Common myeloid progenitor, CD34-positive (primary cell): ENCODE data around the gene SYT8.
"Not testable (repeated sequence)": the region's sequence is repeated elsewhere in the genome, so short reads cannot be mapped to it uniquely, and the experiment has no call there.

Experiments used
- CTCF ChIA-PET: fragments of 350-600 bp; sonication (Branson Sonifier 250); formaldehyde crosslinking; loops from one replicate; lab custom pipeline; 2021; ENCODE audit warnings: antibody characterized with exemption; lab: Charles Lee
- POLR2A ChIA-PET: fragments of 350-600 bp; sonication (Branson Sonifier 250); formaldehyde crosslinking; loops from one replicate; lab custom pipeline; 2021; ENCODE audit warnings: antibody characterized with exemption; lab: Charles Lee
- DNase-seq, 3 donors: peaks; one replicate each; pipeline versions ENCODE4 v3.0.0 to v3.0.0-alpha.2; 2013
- H3K27ac ChIP-seq, 2 experiments: 1 replicate in 1 of 2; 2 replicates in 1 of 2; pipeline ENCODE4 v1.7.0; 2013; ENCODE audit warnings: inconsistent platforms in 2 of 2, low read length in 2 of 2, mild to moderate bottlenecking in 2 of 2, low read depth in 1 of 2, moderate library complexity in 1 of 2; ENCODE audit not compliant: severe bottlenecking in 2 of 2, insufficient read depth in 1 of 2, poor library complexity in 1 of 2
- H3K27me3 ChIP-seq, 5 experiments: replicated peaks in 2 of 5; 1 replicate in 3 of 5; 2 replicates in 2 of 5; pipeline versions ENCODE4 v1.6.1 to v1.7.0; 2013; ENCODE audit warnings: low read length in 4 of 5, mild to moderate bottlenecking in 2 of 5, moderate library complexity in 2 of 5, inconsistent platforms in 1 of 5; ENCODE audit not compliant: insufficient read depth in 5 of 5, control insufficient read depth in 4 of 5
- H3K36me3 ChIP-seq, 4 experiments: 1 replicate in 2 of 4; 2 replicates in 2 of 4; pipeline versions ENCODE4 v1.6.1 to v1.7.0; 2013; ENCODE audit warnings: low read length in 3 of 4, control low read depth in 1 of 4, mild to moderate bottlenecking in 1 of 4; ENCODE audit not compliant: control insufficient read depth in 4 of 4, insufficient read depth in 4 of 4
- H3K4me1 ChIP-seq, 4 experiments: 1 replicate in 3 of 4; 2 replicates in 1 of 4; pipeline versions ENCODE4 v1.6.1 to v1.7.1; 2013; ENCODE audit warnings: low read length in 3 of 4, mild to moderate bottlenecking in 3 of 4, control low read depth in 1 of 4, inconsistent platforms in 1 of 4, moderate library complexity in 1 of 4; ENCODE audit not compliant: control insufficient read depth in 4 of 4, insufficient read depth in 4 of 4; ENCODE audit errors: control extremely low read depth in 1 of 4
- H3K4me3 ChIP-seq, 7 experiments: 1 replicate in 4 of 7; 2 replicates in 3 of 7; pipeline versions ENCODE4 v1.5.1 to v1.7.0; 2013; ENCODE audit warnings: mild to moderate bottlenecking in 7 of 7, low read length in 6 of 7, moderate library complexity in 6 of 7, inconsistent platforms in 2 of 7, low read depth in 2 of 7, control low read depth in 1 of 7; ENCODE audit not compliant: insufficient read depth in 4 of 7, control insufficient read depth in 1 of 7; ENCODE audit errors: extremely low read depth in 1 of 7
- H3K9me3 ChIP-seq, 5 experiments: 1 replicate in 4 of 5; 2 replicates in 1 of 5; pipeline versions ENCODE4 v1.6.1 to v1.7.1; 2013; ENCODE audit warnings: low read length in 4 of 5, mild to moderate bottlenecking in 2 of 5, inconsistent platforms in 1 of 5, low read depth in 1 of 5, moderate library complexity in 1 of 5; ENCODE audit not compliant: control insufficient read depth in 4 of 5, insufficient read depth in 2 of 5; ENCODE audit errors: control extremely low read depth in 1 of 5
- WGBS: methylation state at CpG from one replicate; pipeline ENCODE4 v1.1.5; 2013; ENCODE audit not compliant: insufficient coverage; 5-methylcytosine and 5-hydroxymethylcytosine counted together

SYT8 gene

DNA sequence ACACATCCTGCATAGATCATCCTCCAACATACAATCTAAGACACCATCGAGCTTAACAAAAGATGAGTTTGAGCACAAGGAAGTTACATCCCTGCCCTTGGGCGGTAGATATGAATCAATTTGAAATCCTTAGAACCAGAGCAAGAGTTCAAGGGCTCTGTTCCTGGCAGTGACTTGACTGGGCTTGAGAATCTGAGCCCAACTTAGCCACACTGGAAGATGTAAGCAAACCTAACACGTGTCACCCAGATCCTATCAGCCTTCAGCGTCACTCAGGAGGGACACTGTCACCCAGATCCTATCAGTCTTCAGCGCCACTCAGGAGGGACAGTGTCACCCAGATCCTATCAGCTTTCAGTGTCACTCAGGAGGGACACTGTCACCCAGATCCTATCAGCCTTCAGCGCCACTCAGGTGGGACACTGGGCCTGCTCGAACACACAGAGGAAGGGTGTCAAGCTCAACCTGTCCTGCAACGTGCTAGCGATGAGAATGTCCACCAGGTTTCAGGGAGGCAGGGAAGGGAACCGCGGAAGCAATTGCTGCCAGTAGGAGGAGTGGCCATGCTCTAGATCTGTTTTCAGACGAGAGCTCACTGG is 38.3 kb upstream of the SYT8 start:
- WGBS: 97% methylated on average over 12 of the region's 12 CpGs
- Histone ChIP-seq H3K9me3 (peaks cover 0 to 7% (median 0%) of the 10 kb centered on the region in 5 experiments), H3K36me3 (no peaks in the 10 kb centered on the region), H3K4me1 (peaks cover 0 to 5% (median 0%) of the 10 kb centered on the region in 4 experiments), H3K27ac (no peak overlapping the region), H3K27me3 (no peaks in the 10 kb centered on the region), H3K4me3 (no peak overlapping the region)
- DNase-seq: no peak
- CTCF ChIA-PET: interaction anchor here (1.2 to 2.2 kb wide), 2 partner anchors 28 to 37 kb away, joined by 3 to 6 read pairs; no protein-coding TSS in a partner anchor
- POLR2A ChIA-PET: no interaction called here

DNA sequence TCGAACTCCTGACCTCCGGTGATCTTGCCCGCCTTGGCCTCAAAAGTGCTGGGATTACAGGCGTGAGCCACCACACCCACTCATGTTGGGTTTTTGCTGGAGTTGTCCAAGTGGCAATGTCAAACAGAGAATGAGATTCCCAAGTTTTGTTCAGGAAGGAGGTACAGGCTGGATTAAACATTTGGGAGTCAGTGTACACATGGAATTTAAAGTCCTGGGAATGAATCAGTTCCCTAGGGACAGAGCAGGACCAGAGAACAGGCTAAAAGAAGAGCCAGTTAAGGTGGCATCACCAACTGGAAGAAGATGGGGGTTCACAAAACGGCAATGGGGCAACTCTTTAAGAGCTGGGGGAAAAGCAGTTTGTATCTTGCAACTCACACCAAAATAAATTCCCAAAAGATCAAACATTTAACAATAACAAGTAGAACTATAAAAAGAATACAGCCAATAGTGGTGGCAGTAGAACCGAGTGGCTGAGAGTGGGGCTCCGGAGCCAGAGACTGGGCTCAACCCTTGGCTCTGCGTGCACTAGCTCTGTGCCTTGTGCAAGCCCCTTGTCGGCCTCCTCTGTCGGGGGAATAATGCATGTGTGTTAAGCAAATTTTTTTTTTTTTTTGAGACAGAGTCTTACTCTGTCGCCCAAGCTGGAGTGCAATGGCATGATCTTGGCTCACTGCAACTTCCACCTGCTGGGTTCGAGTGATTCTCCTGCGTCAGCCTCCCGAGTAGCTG is 37.2 kb upstream of the SYT8 start:
- H3K4me3 ChIP-seq: no peak overlapping the region
- H3K27me3 ChIP-seq: no peaks in the 10 kb centered on the region
- peaks cover 0 to 2% (median 0%) of the 10 kb centered on the region in 4 experiments for H3K4me1 ChIP-seq
- ChIA-PET CTCF (interaction anchor here (2.2 to 2.4 kb wide), 2 partner anchors 10 to 27 kb away, joined by 6 to 11 read pairs; no protein-coding TSS in a partner anchor), POLR2A (interaction anchor here (0.6 kb wide), 1 partner anchor 203 kb away, joined by 4 read pairs; no protein-coding TSS in a partner anchor)
- no peak for DNase-seq
- peaks cover 0 to 5% (median 0%) of the 10 kb centered on the region in 5 experiments for H3K9me3 ChIP-seq
- 100% methylated on average over 10 of the region's 14 CpGs for WGBS
- H3K27ac ChIP-seq: no peak overlapping the region
- H3K36me3 ChIP-seq: no peaks in the 10 kb centered on the region

- ChIA-PET POLR2A (no interaction called here), CTCF (interaction anchor here (0.8 to 0.9 kb wide), 2 partner anchors 109 to 110 kb away, joined by 3 read pairs; no protein-coding TSS in a partner anchor)
- Histone ChIP-seq H3K9me3 (no peaks in the 10 kb centered on the region), H3K36me3 (no peaks in the 10 kb centered on the region), H3K27ac (no peak overlapping the region), H3K27me3 (peaks cover 0 to 10% (median 2%) of the 10 kb centered on the region in 5 experiments), H3K4me1 (no peaks in the 10 kb centered on the region), H3K4me3 (no peak overlapping the region)
- no peak for DNase-seq
- WGBS: 96% methylated on average over 18 of the region's 20 CpGs
Observed at GRCh38 chr11:1803246-1803645, 31.5 kb upstream of the SYT8 start.

- H3K27ac ChIP-seq, H3K9me3 ChIP-seq, DNase-seq, H3K4me1 ChIP-seq, H3K36me3 ChIP-seq, POLR2A ChIA-PET, H3K4me3 ChIP-seq: not testable (repeated sequence)
- 91% methylated on average over 6 of the region's 42 CpGs for WGBS
- peaks cover 0 to 13% (median 4%) of the 10 kb centered on the region in 5 experiments for H3K27me3 ChIP-seq
- CTCF ChIA-PET: interaction anchor here (0.9 to 7.5 kb wide), 3 partner anchors 21 to 111 kb away, joined by 3 to 58 read pairs (median 5); no protein-coding TSS in a partner anchor
Observed at GRCh38 chr11:1803835-1804519, 30.8 kb upstream of the SYT8 start.

DNA sequence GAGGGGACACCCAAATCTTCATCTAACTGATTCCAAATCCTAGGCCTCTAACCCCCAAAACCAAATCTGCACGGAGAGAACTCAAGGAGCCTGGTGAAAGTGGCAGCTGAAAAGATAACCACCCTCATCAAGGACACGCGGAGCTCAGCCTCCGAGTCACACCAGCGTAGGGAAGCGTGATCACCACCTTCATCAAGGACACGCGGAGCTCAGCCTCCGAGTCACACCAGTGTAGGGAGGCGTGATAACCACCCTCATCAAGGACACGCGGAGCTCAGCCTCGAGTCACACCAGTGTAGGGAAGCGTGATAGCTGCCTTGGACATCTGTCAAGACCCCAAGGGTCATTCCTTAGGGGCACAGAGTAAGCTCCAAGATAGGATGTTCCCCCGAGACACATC is 29.3 kb upstream of the SYT8 start:
- Histone ChIP-seq H3K9me3 (peaks cover 0 to 2% (median 0%) of the 10 kb centered on the region in 5 experiments), H3K4me1 (peaks cover 0 to 2% (median 0%) of the 10 kb centered on the region in 4 experiments), H3K36me3 (no peaks in the 10 kb centered on the region), H3K27me3 (peaks cover 0 to 19% (median 4%) of the 10 kb centered on the region in 5 experiments), H3K4me3 (no peak overlapping the region), H3K27ac (no peak overlapping the region)
- CTCF ChIA-PET: interaction anchor here (0.6 to 7.5 kb wide), 10 partner anchors 11 to 112 kb away, joined by 3 to 58 read pairs (median 4); no protein-coding TSS in a partner anchor
- POLR2A ChIA-PET: no interaction called here
- WGBS: 97% methylated on average over 14 of the region's 15 CpGs
- no peak for DNase-seq

DNA sequence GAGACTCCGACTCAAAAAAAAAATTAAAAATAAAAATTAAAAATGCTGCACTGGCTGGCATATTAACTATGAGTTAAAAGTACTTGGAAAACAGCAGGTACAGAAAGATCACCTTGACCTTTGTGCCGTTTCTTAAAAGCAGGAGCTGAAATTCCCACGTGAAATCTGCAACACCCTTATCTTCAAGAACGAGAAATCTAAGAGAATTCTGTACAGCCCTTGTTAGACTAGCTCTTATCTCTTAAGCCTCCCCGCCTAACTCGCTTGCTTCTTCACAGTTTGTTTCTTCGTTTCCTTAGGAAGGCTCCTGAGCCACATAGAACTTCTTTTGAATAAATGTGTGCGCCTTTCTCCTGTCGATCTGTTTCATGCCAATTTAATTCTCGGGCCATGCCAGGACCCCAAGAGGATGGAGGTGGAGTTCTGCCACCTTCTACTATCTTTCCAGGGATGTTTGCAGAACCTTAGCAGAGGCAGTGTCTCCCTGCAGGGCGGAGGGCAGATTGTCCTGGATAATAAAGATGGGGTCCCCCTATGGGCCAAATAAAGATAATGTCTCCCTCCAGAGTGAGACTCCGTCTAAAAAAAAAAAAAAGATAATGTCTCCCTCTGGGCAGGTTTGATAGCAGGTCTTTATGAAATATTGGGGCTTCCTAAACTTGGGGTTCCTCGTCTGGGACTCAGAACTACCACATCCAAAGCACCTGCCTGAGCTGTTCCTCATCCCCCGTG is 27.4 kb upstream of the SYT8 start:
- H3K4me1 ChIP-seq: peaks cover 0 to 12% (median 4%) of the 10 kb centered on the region in 4 experiments
- peak; percentile 38 to 66 (median 61) for DNase-seq
- no peaks in the 10 kb centered on the region for H3K36me3 ChIP-seq
- H3K9me3 ChIP-seq: peaks cover 0 to 7% (median 4%) of the 10 kb centered on the region in 5 experiments
- no peak overlapping the region for H3K27ac ChIP-seq
- ChIA-PET POLR2A (no interaction called here), CTCF (interaction anchor here (0.7 to 7.5 kb wide), 16 partner anchors 9 to 114 kb away, joined by 3 to 58 read pairs (median 4); no protein-coding TSS in a partner anchor)
- H3K27me3 ChIP-seq: peaks cover 0 to 20% (median 4%) of the 10 kb centered on the region in 5 experiments
- WGBS: 69% methylated on average over 12 of the region's 14 CpGs
- H3K4me3 ChIP-seq: no peak overlapping the region
